ENCODE data around the gene EFS.
"Not testable (repeated sequence)": the region's sequence is repeated elsewhere in the genome, so short reads cannot be mapped to it uniquely, and the experiment has no call there.

Gene EFS

DNA sequence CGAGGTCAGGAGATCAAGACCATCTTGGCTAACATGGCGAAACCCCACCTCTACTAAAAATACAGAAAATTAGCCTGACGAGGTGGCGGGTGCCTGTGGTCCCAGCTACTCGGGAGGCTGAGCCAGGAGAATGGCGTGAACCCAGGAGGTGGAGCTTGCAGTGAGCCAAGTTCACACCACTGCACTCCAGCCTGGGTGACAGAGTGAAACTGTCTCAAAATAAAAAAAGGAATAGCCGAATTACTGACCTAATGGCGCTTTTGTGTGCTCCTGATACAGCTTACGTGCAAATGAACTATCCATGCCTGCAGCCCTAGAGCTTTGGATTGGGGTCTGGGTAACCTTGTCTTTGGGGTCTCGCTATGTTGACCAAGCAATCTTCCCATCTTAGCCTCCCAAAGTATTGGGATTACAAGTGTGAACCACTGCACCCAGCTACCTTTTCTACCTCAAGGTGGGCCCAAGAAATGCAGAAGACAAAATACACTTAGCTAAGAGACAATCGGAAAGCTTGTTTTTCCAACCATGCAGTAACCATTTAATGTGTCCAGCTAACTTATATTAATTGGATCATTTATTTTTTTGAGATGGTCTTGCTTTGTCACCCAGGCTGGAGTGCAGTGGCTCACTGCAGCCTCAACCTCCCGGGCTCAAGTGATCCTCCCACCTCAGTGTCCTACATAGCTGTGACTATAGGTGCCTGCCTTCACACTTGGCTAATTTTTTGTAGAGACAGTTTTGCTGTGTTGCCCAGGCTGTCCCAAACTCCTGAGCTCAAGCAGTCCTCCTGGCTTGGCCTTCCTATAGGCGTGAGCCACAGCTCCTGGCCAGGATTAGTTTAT, 38.3 kb downstream of the EFS start:
- DNase-seq (ENCODE audit: low spot score): no peak

GRCh38 chr14:23325746-23326145, 39.2 kb downstream of the EFS start:
- not testable (repeated sequence) for DNase-seq (ENCODE audit: low spot score)

- no peak for DNase-seq (ENCODE audit: low spot score)
These were observed 40.0 kb downstream of the EFS start for GRCh38 chr14:23324993-23325392.

DNA sequence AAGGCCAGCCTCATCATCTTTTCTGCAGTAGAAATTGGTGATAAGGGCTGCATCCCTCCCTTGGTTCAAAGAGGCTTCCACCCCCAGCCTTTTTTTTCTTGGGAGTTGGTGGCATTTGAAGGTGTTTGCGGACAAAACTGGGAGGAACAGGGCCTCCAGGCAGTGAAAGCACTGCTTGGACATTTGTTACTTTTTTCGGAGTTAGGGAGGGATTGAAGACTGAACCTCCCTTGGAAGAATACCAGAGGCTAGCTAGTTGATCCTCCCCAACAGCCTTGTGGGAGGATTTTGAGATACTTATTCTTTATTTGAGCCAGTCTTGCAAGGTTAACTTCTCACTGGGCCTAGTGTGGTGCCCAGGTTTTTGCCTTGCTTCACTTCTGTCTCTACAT, 40.5 kb downstream of the EFS start:
- no peak for DNase-seq (ENCODE audit: low spot score)

DNA sequence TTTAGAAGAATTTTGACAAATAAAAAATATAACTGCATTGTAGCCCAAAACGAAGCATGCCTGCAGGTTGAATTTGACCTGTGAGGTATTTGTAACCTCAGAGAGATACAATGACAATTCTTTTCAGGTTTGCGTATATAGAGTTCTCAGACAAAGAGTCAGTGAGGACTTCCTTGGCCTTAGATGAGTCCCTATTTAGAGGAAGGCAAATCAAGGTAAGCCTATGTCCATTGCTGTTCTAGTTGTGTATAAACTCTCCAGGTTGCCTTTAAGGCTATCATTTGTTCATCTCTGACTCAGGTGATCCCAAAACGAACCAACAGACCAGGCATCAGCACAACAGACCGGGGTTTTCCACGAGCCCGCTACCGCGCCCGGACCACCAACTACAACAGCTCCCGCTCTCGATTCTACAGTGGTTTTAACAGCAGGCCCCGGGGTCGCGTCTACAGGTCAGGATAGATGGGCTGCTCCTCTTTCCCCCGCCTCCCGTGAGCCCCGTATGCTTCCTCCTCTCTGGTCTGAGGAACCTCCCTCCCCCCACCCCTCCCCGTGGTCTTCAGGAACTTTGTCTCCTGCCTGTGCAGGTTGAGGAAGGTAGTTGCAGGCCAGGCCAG, 41.0 kb downstream of the EFS start:
- DNase-seq (ENCODE audit: low spot score): no peak

DNA sequence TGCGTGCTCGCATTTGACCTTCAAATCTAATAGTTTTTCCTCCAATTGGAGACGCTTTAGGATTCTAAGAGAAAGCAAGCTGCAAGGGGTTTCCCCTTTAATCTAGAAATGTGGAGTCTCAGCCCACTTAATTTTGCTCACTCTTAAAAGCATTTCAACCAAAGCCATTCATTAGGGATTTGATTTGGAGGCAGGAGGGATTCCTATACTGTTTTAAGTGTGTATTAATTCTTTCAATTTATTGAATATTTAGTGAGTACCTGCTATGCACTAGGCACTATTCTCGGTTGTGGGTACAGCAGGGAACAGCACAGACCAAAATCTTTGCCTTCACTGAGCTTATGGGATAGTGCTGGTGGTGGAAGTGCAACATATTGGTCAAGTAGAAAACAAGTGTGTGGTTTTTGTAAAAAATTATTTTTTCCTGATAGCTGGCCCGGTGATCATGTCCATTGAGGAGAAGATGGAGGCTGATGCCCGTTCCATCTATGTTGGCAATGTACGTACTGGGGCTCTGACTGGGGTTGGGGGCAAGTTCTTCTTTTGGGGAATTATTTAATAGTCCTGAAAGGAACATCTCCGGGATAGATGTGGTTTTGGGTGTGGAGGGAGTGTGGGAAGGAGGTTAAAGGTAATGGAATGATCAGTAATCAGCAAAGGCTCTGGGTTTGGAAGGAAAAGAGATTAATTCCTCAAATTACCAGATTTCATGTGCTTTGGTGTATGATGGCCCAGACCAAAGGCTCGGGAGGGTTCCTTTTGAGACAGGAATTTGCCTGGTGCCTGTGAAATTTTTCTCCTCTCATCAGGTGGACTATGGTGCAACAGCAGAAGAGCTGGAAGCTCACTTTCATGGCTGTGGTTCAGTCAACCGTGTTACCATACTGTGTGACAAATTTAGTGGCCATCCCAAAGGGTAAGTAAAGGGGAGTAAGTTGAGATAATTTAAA, 42.1 kb downstream of the EFS start:
- no peak for DNase-seq (ENCODE audit: low spot score)

DNA sequence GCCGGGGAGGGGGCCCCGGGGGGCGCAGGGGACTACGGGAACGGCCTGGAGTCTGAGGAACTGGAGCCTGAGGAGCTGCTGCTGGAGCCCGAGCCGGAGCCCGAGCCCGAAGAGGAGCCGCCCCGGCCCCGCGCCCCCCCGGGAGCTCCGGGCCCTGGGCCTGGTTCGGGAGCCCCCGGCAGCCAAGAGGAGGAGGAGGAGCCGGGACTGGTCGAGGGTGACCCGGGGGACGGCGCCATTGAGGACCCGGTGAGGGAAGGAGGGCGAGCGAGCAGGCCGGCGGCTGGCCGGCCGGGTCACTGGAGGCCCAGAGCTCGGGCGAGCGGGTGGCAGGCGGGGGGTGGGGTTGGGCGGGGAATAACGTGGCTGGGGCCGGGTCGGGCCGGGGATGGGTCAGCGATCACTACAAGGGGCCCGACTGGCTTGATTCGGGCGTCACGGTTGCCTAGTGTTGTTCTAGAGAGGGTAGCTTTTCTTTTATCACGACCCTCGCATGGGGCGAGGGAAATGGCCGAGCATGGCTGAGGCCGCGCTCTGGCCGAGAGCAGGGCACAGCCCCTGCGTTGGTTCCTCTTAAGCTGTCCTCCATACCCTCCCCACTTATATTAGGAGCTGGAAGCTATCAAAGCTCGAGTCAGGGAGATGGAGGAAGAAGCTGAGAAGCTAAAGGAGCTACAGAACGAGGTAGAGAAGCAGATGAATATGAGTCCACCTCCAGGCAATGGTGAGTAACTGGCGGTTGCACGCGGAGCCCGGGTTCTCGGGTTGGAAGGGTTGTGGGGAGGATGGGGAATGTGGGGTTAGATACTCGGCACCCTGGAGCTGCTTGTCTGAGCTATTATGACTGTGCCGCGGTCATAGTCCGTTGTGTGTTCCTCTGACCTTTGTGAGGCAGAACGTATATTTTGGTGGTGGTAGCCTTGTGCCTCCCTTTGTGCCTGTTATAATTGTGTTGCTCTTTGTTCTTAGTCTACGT, 43.1 kb downstream of the EFS start:
- DNase-seq (ENCODE audit: low spot score): peak; percentile 35

GRCh38 chr14:23320584-23321571, 44.1 kb downstream of the EFS start, which contains the start of gene PABPN1:
Gene PABPN1, plus strand, starts transcription at chr14:23321457. Its CDS starts 13 bp downstream, at chr14:23321470.
- DNase-seq (ENCODE audit: low spot score): peak; percentile 100

DNA sequence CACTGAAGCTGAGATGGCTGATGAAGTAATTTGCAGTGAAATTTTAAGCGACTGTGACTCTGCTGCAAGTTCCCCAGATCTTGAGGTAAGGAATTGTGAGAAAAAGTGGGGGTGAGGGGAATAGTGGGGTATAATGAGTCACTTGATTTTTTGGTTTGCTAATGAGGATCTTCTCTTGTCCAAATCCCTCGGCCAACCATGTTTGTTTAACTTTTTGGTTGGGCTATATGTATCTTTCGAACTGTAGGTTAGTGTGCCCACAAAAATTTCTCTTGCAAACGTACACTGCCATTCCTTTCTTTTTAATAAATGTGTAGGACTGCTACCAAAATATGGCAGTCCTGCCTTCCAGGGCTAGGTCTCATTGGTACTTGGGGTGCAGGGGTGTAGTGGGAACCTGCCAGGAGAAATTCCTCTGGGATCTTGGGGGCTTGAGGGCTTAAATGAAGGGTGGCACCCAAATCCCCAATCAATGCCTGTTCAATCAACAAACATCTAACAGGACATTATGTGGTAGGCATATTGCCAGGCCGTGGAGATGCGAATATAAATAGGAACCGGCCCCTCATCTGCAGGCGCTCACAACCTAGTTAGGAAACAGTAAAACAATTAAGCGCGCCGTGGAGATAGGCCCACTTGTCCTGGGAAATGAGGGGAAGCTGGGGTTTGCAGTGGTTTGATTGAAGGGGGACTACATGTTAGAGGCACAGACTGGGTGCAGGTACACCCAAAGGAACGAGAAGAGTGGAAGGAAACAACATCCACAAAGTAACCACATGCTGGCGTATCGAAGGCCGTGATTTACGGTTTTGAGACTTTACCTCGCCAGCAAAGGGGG, 45.0 kb downstream of the EFS start:
- DNase-seq (ENCODE audit: low spot score): no peak

DNA sequence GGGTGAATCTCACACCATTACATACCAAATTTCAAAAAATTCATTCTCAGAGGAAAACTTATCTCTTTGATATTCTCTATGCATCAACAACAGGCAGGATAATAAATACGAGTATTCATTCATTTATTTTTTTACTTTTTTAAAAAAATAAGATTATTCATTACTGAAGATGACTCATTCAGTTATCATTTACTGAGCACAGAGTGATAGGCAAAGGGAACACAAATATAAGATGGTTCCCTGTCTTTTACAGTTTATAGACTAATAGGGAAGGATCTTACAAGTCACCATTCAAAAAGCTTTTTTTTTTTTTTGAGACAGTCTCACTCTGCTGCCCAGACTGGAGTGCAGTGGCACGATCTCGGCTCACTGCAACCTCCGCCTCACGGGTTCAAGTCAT, 48.7 kb downstream of the EFS start:
- DNase-seq (ENCODE audit: low spot score): no peak

DNA sequence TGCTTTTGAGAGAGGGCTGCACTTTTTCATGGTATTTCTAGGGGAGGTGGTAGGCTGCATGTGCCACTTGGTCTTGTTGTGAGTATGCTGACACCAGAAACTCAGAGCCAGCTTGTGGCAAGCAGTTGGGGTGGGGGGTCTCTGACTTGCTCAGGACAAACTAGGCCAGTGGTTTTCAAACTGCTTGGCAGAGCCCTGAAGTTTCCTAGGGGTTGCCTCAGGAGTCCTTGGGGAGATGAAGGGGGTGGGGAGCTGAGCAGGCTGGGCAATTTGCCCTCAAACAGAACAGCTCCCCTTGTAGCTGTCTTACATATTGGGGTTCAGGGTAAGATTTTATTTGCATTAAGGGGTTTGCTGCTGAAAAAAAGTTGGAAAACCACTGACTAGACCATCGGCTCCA, 54.4 kb downstream of the EFS start:
- no peak for DNase-seq (ENCODE audit: low spot score)

DNA sequence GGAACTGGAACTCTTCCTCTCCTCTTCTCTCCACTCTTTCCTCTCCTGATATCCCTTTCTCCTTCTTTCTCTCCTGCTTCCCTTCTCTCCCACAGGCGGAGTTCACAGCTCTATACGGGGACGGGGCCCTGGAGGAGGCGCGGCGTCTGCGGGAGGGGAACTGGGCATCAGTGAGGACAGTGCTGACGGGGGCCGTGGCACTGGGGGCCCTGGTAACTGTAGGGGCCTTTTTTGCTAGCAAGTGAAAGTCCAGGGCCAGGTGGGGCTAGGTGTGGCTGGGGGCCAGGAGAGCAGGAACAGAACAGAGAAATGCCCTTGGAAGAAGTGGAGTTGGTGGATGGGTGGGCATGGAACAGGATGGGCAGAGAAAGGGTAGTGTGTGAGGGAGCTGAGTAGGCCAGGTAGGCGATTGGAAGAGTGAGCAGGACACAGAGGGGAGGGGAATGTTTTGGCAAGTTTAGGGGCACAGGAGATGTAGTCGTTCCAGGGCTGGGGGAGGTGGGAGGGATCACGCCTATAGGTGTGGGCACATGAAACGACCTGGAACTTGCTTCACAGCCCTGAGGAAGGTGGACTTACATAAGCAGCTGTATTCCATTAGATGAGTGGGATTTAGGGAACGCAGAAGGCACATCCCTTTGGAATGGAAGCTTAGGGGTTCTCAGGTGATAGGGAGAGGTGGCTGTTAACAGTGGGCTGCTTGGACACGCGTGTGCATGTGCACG, 56.1 kb downstream of the EFS start:
- no peak for DNase-seq (ENCODE audit: low spot score)

GRCh38 chr14:23307687-23308644, 57.0 kb downstream of the EFS start:
- no peak for DNase-seq (ENCODE audit: low spot score)

DNA sequence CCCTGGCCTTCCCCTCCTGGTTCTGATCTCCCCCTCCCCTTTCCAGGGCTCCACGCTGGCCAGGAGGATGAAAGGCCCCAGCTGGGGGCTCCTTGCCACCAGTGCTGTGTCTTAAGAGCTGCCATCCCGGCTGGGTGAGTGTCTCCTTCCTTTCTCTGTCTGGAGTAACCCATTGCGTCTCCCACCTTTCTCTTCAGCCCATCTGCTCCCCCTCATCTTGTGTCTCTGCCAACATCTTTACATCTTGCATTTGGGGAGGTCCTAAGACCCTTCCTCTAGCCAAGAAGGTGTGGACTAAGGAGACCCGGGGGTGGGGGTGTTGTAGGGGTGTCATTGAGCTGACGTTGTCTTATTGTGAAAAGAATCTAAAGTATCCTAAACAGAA, 57.8 kb downstream of the EFS start:
- no peak for DNase-seq (ENCODE audit: low spot score)

- DNase-seq (ENCODE audit: low spot score): peak; percentile 74
These were observed 58.4 kb downstream of the EFS start, which contains the start of gene BCL2L2 for GRCh38 chr14:23306412-23307145. Gene BCL2L2, plus strand, starts transcription at chr14:23306833. Its CDS starts 935 bp downstream, at chr14:23307768.

Measured in hematopoietic multipotent progenitor cell treated with erythropoietin and hydrocortisone succinate and interleukin-3 and kit ligand, for 15 days (in vitro differentiated cells).